Heart left ventricle (tissue), 13 donors: ENCODE data around the gene CCDC88B.

Experiments used
- POLR2A ChIP-seq, 2 donors: fragments of 450-650 bp; IDR thresholded peaks; one replicate each; pipeline ENCODE4 v1.6.1; 2017; ENCODE audit warnings: antibody characterized with exemption in 2 of 2, mild to moderate bottlenecking in 2 of 2, moderate library complexity in 2 of 2
- TF ChIP-seq, protein P1 (sequence below), 12 donors: fragments of 200-600 bp; sonication (generic) in 4 of 12; IDR thresholded peaks; one replicate each; pipeline versions ENCODE4 v1.5.0 to v1.8.0; 2018 to 2022; ENCODE audit warnings: antibody characterized with exemption in 12 of 12, mild to moderate bottlenecking in 5 of 12
- donor health status: ischemic (EF 13 %, LVEDD 7.1; RV severe dilation, severe dysfunction).
- donor health status: DM: no; HTN: yes; CAD: no.
- donor health status: DM: no; HTN: no; CAD: no.
- donor health status: ischemic (EF 25% LVEDD 6.9; RV normal size, moderate dysfunction).
- donor health status: ischemic (EF 25% LVEDD 5.7; RV mildly dilated, moderate dysfunction).
- donor health status: ischemic (EF 35%, LVEDD 5.7; RV mildly dilated, moderate dysfunction).
- donor health status: nonischemic (EF 11% LVEDD 7.7; RV severe dilation, severe dysfunction).
- donor health status: DM: yes; HTN: yes; CAD: no.
- donor health status: PGD.
- donor health status: ischemic (EF 29% LVEDD 5.4; RV normal size, mild dysfunction).
- donor health status: nonischemic (EF 23%, LVEDD 6.1; RV moderate dilation, normal function).

DNA sequence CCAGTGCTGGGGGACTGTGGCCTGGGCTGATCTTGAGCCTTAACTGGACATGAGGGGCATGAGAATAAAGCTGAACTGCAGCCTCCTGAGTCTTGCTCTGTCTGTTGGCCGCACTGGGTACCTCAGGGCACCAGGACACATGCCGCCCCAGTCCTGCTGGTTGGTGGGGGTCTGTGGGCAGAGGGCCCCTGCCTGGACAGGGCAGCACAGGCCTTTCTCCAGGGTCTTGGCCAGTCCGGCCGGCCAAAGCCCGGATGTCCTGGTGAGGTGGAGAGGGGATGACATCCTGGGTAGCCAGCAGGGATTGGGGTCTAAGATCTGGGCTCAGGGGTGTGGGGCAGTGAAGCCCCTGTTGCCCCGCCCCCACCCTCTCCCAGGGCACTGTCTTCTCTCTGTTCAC lies 17.4 kb downstream of the CCDC88B start:
- TF ChIP-seq, protein P1, sequence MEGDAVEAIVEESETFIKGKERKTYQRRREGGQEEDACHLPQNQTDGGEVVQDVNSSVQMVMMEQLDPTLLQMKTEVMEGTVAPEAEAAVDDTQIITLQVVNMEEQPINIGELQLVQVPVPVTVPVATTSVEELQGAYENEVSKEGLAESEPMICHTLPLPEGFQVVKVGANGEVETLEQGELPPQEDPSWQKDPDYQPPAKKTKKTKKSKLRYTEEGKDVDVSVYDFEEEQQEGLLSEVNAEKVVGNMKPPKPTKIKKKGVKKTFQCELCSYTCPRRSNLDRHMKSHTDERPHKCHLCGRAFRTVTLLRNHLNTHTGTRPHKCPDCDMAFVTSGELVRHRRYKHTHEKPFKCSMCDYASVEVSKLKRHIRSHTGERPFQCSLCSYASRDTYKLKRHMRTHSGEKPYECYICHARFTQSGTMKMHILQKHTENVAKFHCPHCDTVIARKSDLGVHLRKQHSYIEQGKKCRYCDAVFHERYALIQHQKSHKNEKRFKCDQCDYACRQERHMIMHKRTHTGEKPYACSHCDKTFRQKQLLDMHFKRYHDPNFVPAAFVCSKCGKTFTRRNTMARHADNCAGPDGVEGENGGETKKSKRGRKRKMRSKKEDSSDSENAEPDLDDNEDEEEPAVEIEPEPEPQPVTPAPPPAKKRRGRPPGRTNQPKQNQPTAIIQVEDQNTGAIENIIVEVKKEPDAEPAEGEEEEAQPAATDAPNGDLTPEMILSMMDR (IDR thresholded peaks at IDR 0.05), result no peak
- TF ChIP-seq POLR2A (IDR thresholded peaks at IDR 0.05), result no peak
